ENCODE results near the gene CRABP1.

Gene CRABP1

GRCh38 chr15:78301828-78302227, 38.3 kb upstream of the CRABP1 start:
- no peaks in the 10 kb centered on the region for H3K36me3 ChIP-seq (ENCODE audit: low read length)
- H3K79me2 ChIP-seq (ENCODE audit: insufficient read depth, low read length), result peaks cover 22% of the 10 kb centered on the region
- TF ChIP-seq CTCF (IDR thresholded peaks at IDR 0.05; ENCODE audit: insufficient read depth, low read length, poor library complexity, severe bottlenecking), result no peak
- TF ChIP-seq EZH2phosphoT487 (conservative IDR thresholded peaks at IDR 0.05; ENCODE audit: low read length), result no peak
- no peak overlapping the region for H2AFZ ChIP-seq (ENCODE audit: low read depth, low read length, severe bottlenecking)
- H3K27ac ChIP-seq (ENCODE audit: low read depth, low read length), result no peak overlapping the region
- no peaks in the 10 kb centered on the region for H3F3A ChIP-seq (ENCODE audit: insufficient read depth)
- H3K4me3 ChIP-seq (ENCODE audit: insufficient read depth, low read length, poor library complexity, severe bottlenecking), result no peak overlapping the region
- no peak overlapping the region for H3K9ac ChIP-seq (ENCODE audit: low read length)
- no peaks in the 10 kb centered on the region for H4K20me1 ChIP-seq (ENCODE audit: low read depth, low read length)
- no peaks in the 10 kb centered on the region for H3K27me3 ChIP-seq (ENCODE audit: low read length)
- H3K4me2 ChIP-seq (ENCODE audit: low read depth, low read length, poor library complexity, severe bottlenecking), result no peak overlapping the region
- H3K9me3 ChIP-seq (ENCODE audit: insufficient read depth, low read length), result no peaks in the 10 kb centered on the region
- H3K9me2 ChIP-seq (replicated peaks; ENCODE audit: insufficient read depth, low read length), result no peaks in the 10 kb centered on the region

GRCh38 chr15:78302579-78303312, 37.4 kb upstream of the CRABP1 start:
- no peak overlapping the region for H3K4me2 ChIP-seq (ENCODE audit: low read depth, low read length, poor library complexity, severe bottlenecking)
- no peaks in the 10 kb centered on the region for H3K9me2 ChIP-seq (replicated peaks; ENCODE audit: insufficient read depth, low read length)

GRCh38 chr15:78304216-78305066, 35.7 kb upstream of the CRABP1 start:
- Histone ChIP-seq H3K9ac (ENCODE audit: low read length) (no peak overlapping the region), H2AFZ (ENCODE audit: low read depth, low read length, severe bottlenecking) (no peak overlapping the region), H3K79me2 (ENCODE audit: insufficient read depth, low read length) (no peaks in the 10 kb centered on the region), H3K9me3 (ENCODE audit: insufficient read depth, low read length) (no peaks in the 10 kb centered on the region), H3K36me3 (ENCODE audit: low read length) (no peaks in the 10 kb centered on the region), H3K9me2 (replicated peaks; ENCODE audit: insufficient read depth, low read length) (no peaks in the 10 kb centered on the region), H3K4me2 (ENCODE audit: low read depth, low read length, poor library complexity, severe bottlenecking) (no peak overlapping the region), H3K27ac (ENCODE audit: low read depth, low read length) (no peak overlapping the region), H3F3A (ENCODE audit: insufficient read depth) (no peaks in the 10 kb centered on the region), H3K27me3 (ENCODE audit: low read length) (no peaks in the 10 kb centered on the region), H3K4me3 (ENCODE audit: insufficient read depth, low read length, poor library complexity, severe bottlenecking) (no peak overlapping the region), H4K20me1 (ENCODE audit: low read depth, low read length) (no peaks in the 10 kb centered on the region)
- TF ChIP-seq CTCF (IDR thresholded peaks at IDR 0.05; ENCODE audit: insufficient read depth, low read length, poor library complexity, severe bottlenecking) (no peak), EZH2phosphoT487 (conservative IDR thresholded peaks at IDR 0.05; ENCODE audit: low read length) (no peak)

More at GRCh38 chr15:78302579-78303312, 37.4 kb upstream of the CRABP1 start:
- TF ChIP-seq CTCF (IDR thresholded peaks at IDR 0.05; ENCODE audit: insufficient read depth, low read length, poor library complexity, severe bottlenecking), result no peak
- TF ChIP-seq EZH2phosphoT487 (conservative IDR thresholded peaks at IDR 0.05; ENCODE audit: low read length), result no peak
- no peak overlapping the region for H3K4me3 ChIP-seq (ENCODE audit: insufficient read depth, low read length, poor library complexity, severe bottlenecking)
- H3K27me3 ChIP-seq (ENCODE audit: low read length), result no peaks in the 10 kb centered on the region
- H4K20me1 ChIP-seq (ENCODE audit: low read depth, low read length), result no peaks in the 10 kb centered on the region
- H3K9me3 ChIP-seq (ENCODE audit: insufficient read depth, low read length), result no peaks in the 10 kb centered on the region
- H2AFZ ChIP-seq (ENCODE audit: low read depth, low read length, severe bottlenecking), result no peak overlapping the region
- H3K27ac ChIP-seq (ENCODE audit: low read depth, low read length), result no peak overlapping the region
- peaks cover 16% of the 10 kb centered on the region for H3K79me2 ChIP-seq (ENCODE audit: insufficient read depth, low read length)
- no peaks in the 10 kb centered on the region for H3K36me3 ChIP-seq (ENCODE audit: low read length)
- no peaks in the 10 kb centered on the region for H3F3A ChIP-seq (ENCODE audit: insufficient read depth)
- no peak overlapping the region for H3K9ac ChIP-seq (ENCODE audit: low read length)
